ENCODE results near the gene POLR1A. TPM values are rescaled to one million over a fixed set of nuclear protein-coding genes. Genes with fewer than 3 reads are reported as not detected.

POLR1A gene
- total RNA-seq, 1 experiment from 2014 or later, result 29.7 TPM

DNA sequence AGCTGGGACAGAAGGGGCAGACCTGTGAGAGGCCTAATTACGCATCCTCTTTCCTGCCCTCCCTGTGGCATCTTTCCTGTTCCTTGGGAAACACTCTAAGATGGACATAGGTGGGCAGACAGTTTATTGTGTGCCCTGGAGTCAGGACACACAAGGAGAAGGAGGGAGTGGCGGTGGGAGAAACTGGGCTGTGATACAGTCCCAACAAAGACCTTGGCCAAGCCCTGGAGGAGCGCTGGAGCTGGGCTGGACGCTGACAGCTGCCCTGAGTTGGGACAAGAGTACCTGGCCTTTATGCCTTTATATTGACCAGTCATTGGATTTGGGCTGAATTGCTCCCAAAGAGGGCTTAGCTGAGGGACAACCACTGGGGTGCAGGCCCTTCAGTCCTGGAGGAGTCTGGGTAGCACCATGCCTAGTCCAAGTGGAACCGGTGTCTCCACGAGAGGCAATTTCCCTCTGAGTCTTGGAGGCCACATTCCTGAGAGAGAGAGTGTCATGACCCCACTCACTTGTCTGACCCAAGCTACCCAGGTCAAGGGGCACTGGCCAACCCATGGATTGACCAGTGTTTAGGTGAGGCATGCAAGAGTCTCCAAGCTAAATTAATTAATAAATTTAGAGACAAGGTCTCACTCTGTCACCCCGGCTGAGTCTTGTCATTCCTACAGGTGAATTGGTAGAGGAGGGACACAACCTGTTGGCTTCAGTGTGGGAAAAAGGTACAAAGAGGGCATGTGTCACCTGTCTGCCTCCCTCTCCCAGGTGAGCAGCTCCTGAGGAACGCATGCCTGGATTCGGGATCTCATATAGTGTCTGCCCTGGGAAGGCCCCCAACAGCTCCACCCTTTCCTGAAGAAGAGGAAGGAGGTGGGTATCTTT is 109.8 kb downstream of the POLR1A start:
- Histone ChIP-seq H3K36me3 (ENCODE audit: low read depth) (no peaks in the 10 kb centered on the region), H3K4me3 (no peak overlapping the region), H2AFZ (no peak overlapping the region), H3K27me3 (ENCODE audit: insufficient read depth, low read depth) (no peaks in the 10 kb centered on the region), H3K27ac (no peak overlapping the region), H3F3A (ENCODE audit: insufficient read depth, low read depth) (peaks cover 6% of the 10 kb centered on the region; the same call in 1 of the 2 replicates), H3K9me3 (ENCODE audit: insufficient read depth, low read depth) (no peaks in the 10 kb centered on the region), H3K4me2 (no peak overlapping the region), H3K4me1 (replicated peaks; ENCODE audit: insufficient read depth) (peaks cover 18% of the 10 kb centered on the region; the same call in 1 of the 2 replicates), H3K79me2 (ENCODE audit: low read depth) (no peaks in the 10 kb centered on the region), H4K20me1 (ENCODE audit: insufficient read depth) (no peaks in the 10 kb centered on the region), H3K9me2 (ENCODE audit: insufficient read depth) (no peaks in the 10 kb centered on the region)
- CTCF ChIA-PET, result no interaction called here
- no TSS peak for BruUV-seq (replicated peaks)
- DNase-seq, result no peak
- POLR2A ChIA-PET (ENCODE audit: unreplicated experiment), result no interaction called here
- intact Hi-C loops (cut with micrococcal nuclease; ENCODE audit: unreplicated experiment), result no loop called here
- no peak for TF ChIP-seq EZH2 (IDR thresholded peaks at IDR 0.05; ENCODE audit: low read depth)
- TF ChIP-seq, protein P1, sequence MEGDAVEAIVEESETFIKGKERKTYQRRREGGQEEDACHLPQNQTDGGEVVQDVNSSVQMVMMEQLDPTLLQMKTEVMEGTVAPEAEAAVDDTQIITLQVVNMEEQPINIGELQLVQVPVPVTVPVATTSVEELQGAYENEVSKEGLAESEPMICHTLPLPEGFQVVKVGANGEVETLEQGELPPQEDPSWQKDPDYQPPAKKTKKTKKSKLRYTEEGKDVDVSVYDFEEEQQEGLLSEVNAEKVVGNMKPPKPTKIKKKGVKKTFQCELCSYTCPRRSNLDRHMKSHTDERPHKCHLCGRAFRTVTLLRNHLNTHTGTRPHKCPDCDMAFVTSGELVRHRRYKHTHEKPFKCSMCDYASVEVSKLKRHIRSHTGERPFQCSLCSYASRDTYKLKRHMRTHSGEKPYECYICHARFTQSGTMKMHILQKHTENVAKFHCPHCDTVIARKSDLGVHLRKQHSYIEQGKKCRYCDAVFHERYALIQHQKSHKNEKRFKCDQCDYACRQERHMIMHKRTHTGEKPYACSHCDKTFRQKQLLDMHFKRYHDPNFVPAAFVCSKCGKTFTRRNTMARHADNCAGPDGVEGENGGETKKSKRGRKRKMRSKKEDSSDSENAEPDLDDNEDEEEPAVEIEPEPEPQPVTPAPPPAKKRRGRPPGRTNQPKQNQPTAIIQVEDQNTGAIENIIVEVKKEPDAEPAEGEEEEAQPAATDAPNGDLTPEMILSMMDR (conservative IDR thresholded peaks at IDR 0.05), result no peak

DNA sequence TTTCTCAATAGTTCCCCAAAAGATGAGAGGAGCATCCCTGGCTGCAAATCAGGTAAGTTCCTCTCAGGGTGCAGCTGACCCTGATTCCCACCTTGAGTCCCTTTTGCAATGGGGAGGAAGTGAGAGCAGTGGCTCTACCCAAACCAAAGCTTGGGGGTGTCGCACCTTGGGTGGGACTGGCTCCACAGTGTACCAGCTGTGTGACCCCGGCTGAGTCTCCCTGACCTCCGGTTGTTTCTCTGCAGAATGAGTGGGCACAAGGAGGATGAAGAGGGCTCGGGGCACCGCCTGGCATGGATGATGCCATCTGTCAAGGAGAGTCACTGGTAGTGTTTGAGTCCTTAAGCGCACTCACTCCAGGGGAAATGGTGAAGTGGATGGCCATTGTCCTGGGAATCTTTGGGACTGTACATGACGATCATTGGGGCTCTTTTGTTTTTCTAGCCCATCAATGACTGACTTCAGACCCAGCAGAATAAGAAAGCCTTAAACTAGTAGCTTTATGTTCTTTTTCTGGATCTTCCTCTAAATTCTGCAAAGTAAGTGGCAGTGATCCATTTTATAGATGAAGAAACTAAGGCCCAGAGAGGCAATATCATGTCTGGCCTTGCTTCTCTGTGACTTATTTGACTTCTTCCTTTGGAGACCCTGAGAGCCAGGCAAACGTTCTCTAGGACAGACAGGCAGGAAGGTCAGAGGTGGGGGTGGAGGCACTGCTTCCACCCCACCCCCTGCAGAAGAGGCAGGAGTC is 110.6 kb downstream of the POLR1A start:
- CTCF ChIA-PET, result no interaction called here
- H3K27me3 ChIP-seq (ENCODE audit: insufficient read depth, low read depth), result no peaks in the 10 kb centered on the region
- no peak for DNase-seq
- no peak overlapping the region for H3K27ac ChIP-seq
- H3K9me2 ChIP-seq (ENCODE audit: insufficient read depth), result no peaks in the 10 kb centered on the region
- H3K36me3 ChIP-seq (ENCODE audit: low read depth), result no peaks in the 10 kb centered on the region
- no peak overlapping the region for H2AFZ ChIP-seq
- H3K9me3 ChIP-seq (ENCODE audit: insufficient read depth, low read depth), result no peaks in the 10 kb centered on the region
- intact Hi-C loops (cut with micrococcal nuclease; ENCODE audit: unreplicated experiment), result no loop called here
- POLR2A ChIA-PET (ENCODE audit: unreplicated experiment), result no interaction called here
- H3K4me3 ChIP-seq, result no peak overlapping the region
- H3K4me1 ChIP-seq (replicated peaks; ENCODE audit: insufficient read depth), result peaks cover 18% of the 10 kb centered on the region; the same call in 1 of the 2 replicates
- no peaks in the 10 kb centered on the region for H3K79me2 ChIP-seq (ENCODE audit: low read depth)
- H4K20me1 ChIP-seq (ENCODE audit: insufficient read depth), result no peaks in the 10 kb centered on the region
- no TSS peak for BruUV-seq (replicated peaks)
- H3K4me2 ChIP-seq, result no peak overlapping the region
- no peak for TF ChIP-seq EZH2 (IDR thresholded peaks at IDR 0.05; ENCODE audit: low read depth)
- TF ChIP-seq, protein P1 (conservative IDR thresholded peaks at IDR 0.05), result no peak
- H3F3A ChIP-seq (ENCODE audit: insufficient read depth, low read depth), result peaks cover 6% of the 10 kb centered on the region; the same call in 1 of the 2 replicates

DNA sequence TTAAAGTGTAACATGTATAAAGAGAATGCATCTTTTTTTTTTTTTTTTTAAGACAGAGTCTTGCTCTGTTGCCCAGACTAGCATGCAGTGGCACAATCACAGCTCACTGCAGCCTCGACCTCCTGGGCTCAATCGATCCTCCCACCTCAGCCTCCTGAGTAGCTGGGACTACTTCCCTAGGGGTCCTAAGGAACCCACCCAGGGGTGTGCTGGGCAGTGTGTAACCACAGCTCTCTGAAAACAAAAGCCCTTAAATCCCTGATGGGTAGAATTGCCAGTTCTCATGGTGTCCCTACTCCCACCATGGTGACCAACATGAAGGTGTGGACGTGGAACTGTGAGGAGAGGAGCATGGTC is 111.3 kb downstream of the POLR1A start:
- CTCF ChIA-PET, result no interaction called here
- BruUV-seq (replicated peaks), result no TSS peak

More for the DNA sequence above, 111.3 kb downstream of the POLR1A start:
- Histone ChIP-seq H3F3A (ENCODE audit: insufficient read depth, low read depth) (peaks cover 6% of the 10 kb centered on the region; the same call in 1 of the 2 replicates), H2AFZ (no peak overlapping the region), H3K4me1 (replicated peaks; ENCODE audit: insufficient read depth) (peaks cover 17% of the 10 kb centered on the region; the same call in 1 of the 2 replicates), H3K36me3 (ENCODE audit: low read depth) (no peaks in the 10 kb centered on the region), H4K20me1 (ENCODE audit: insufficient read depth) (no peaks in the 10 kb centered on the region), H3K9me3 (ENCODE audit: insufficient read depth, low read depth) (no peaks in the 10 kb centered on the region), H3K27ac (no peak overlapping the region), H3K79me2 (ENCODE audit: low read depth) (no peaks in the 10 kb centered on the region), H3K27me3 (ENCODE audit: insufficient read depth, low read depth) (no peaks in the 10 kb centered on the region), H3K4me3 (no peak overlapping the region), H3K9me2 (ENCODE audit: insufficient read depth) (no peaks in the 10 kb centered on the region), H3K4me2 (no peak overlapping the region)
- POLR2A ChIA-PET (ENCODE audit: unreplicated experiment), result no interaction called here
- no peak for DNase-seq
- TF ChIP-seq EZH2 (IDR thresholded peaks at IDR 0.05; ENCODE audit: low read depth), result no peak
- intact Hi-C loops (cut with micrococcal nuclease; ENCODE audit: unreplicated experiment), result no loop called here

Measured in PC-9 (cell line).